NCI-H2227 treated with DMSO at 0.1 percent for 48 hours (cell line): Measurements from ENCODE around the gene LYRM4.
A peak's percentile ranks its signal among the peaks of the same experiment; 100 is the strongest.

Experiments
- DNase-seq: peaks from one replicate; lab custom pipeline; 2025; lab: John Stamatoyannopoulos, UW

Gene LYRM4

GRCh38 chr6:5174756-5175549, 85.8 kb downstream of the LYRM4 start:
- no peak for DNase-seq

- peak; percentile 43 for DNase-seq
These were observed 86.5 kb downstream of the LYRM4 start for GRCh38 chr6:5174244-5174643.

GRCh38 chr6:5173810-5174209, 86.9 kb downstream of the LYRM4 start:
- DNase-seq: no peak

DNA sequence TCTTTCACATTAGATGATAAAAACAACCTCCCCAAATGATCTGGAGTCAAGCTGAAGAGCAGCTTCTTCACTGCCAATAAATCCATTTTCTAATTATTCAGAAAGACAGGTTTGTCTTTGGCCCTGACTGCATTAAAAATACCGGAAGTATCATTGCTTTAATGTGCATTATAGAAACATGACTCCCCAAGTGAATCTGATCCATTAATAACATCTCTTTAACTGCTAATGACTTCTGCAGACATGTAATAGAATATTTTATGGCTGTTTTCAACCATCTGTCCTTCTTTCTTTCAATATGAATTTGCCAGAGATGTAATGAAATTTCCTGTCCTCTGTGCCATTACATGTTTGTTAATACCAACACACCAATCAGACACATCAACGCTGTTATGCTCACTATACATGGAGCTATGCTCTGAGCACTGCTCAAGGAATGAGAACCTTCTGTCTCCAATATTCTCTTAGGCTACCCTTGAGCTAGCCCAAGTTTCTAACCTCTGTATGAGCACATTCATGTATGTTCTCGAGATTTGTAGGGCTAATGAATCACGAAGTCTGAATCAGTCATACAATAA, 87.8 kb downstream of the LYRM4 start:
- DNase-seq: no peak

- no peak for DNase-seq
These were observed 88.6 kb downstream of the LYRM4 start for GRCh38 chr6:5172041-5172653.

DNA sequence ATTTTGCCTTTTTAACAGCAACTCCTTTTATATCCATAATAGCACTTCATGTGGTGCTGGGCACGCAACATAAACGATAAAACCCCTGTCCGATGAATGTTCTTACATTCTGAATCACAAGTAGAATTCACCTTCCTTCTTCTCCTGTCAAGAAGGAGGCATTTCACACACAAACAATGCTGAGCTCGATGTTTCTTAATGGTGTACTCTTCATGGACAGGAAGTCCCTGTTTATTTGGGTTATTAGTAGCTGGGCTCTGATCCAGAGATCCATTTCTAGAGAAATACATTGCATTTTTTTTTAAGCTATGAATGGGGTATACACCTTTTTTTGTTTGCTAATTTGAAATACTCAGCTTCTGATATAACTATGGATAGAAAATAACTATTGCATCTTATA, 93.2 kb downstream of the LYRM4 start:
- no peak for DNase-seq

DNA sequence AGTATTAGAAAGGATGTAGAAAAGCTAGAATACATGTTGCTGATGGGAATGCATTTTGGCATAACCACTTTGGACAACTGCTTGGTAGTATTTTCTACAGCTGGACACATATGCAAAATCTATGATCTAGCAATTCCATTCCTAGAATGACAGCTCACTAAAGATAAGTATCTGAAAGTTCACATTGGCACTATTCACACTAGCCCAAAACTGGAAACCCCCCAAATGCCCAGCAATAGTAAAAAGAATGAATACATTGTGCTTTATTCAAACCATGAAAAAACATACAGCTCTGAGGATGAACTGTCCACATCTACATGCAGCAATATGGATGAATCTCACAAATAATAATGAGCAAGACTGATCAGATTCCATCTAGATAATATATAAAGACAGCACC, 96.7 kb downstream of the LYRM4 start:
- DNase-seq: no peak

DNA sequence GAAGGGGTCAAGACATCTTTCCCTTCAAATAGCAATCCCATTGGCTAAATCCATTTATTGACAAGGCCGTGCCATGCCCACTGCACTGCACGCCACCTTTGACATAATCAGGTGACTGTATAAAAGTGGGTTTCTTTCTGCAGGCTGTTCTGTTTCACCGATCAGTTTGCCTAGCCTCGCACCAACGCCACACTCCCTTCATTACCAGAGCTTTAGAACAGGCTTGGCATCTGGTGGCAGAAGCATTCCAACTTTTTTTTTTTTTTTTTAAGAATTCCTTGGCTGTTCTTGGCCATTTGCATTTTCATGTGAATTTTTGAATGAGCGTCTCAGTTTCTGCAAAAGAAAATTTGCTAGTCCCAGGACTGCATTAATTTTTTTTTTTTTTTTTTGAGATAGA, 97.5 kb downstream of the LYRM4 start:
- no peak for DNase-seq

- no peak for DNase-seq
These were observed 98.4 kb downstream of the LYRM4 start for GRCh38 chr6:5162355-5162754.

GRCh38 chr6:5160206-5160605, 100.5 kb downstream of the LYRM4 start:
- DNase-seq: no peak

DNA sequence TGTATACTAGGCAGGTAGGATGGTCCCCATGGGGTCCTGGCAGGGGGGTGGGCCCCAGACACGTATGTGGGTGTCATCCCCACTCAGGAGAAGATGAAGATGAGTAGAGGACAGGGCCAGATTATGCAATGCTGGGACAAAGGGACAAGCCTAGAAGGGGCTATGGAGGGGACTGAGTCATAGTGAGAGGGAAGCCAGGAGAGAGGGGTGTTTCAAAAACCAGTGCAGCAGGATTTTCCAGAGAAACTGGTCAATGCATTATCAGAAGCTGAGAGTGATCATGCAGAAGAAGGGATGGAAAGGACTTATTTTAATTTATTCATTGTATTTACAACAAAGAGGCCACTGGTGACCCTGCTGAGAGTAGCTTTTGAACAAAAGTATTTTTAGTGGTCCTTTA, 101.6 kb downstream of the LYRM4 start:
- no peak for DNase-seq

DNA sequence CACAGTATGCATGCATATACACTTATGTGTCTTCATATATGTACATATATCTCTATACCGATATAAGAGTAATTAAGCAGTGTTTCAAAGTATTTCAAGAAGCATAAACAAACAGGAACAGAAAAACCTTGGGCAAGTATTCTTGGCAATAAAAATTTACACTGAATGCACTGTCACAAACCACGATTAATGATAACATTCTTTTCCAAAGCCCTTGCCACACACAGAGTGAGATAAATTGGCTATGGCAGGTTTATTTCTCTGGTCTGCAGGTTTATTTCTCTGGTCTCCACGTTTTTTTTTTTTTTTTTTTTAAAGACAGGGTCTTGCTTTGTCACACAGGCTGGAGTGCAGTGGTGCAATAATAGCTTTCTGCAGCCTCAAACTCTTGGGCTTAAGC, 102.6 kb downstream of the LYRM4 start:
- no peak for DNase-seq

DNA sequence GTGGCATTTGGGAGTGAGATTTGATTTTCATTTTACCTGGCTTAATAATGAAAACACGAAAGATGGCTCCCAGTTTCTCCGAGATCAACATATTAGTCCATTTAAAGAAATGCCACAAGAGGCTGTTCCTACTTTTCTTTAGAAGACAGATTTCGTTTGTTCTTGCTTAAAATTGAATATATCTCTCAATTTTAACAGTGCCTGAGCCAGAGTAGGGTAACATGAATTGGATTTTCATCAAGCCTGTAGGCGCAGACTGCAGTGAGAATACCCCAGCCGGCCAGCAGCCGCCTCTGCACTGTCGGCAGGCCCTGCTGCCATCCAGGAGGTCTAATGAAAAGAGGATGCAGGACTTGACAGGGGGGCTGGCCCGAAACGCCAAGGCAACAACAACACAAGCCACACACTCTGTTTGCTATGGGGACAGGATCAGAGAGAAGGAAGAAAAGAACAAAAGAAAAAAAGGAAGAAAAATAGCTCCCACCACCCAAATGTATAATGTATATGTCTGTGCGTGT, 103.1 kb downstream of the LYRM4 start:
- DNase-seq: no peak

GRCh38 chr6:5156627-5157026, 104.1 kb downstream of the LYRM4 start:
- no peak for DNase-seq

- DNase-seq: no peak
These were observed 104.8 kb downstream of the LYRM4 start for GRCh38 chr6:5155906-5156305.

DNA sequence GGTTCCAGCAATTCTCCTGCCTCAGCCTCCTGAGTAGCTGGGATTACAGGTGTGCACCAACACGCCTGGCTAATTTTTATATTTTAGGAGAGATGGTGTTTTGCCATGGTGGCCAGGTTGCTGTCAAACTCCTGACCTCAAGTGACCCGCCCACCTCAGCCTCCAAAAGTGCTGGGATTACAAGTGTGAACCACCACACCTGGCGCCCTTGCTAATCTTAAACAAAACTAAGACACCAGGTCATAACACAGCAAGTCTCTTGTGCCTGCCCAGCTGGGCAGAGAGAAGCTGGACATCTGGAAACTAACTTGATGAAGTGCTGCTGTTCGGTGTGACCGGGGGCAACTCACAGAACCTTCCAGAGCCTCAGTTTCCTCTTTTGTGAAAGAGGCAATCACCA, 107.6 kb downstream of the LYRM4 start:
- DNase-seq: no peak

DNA sequence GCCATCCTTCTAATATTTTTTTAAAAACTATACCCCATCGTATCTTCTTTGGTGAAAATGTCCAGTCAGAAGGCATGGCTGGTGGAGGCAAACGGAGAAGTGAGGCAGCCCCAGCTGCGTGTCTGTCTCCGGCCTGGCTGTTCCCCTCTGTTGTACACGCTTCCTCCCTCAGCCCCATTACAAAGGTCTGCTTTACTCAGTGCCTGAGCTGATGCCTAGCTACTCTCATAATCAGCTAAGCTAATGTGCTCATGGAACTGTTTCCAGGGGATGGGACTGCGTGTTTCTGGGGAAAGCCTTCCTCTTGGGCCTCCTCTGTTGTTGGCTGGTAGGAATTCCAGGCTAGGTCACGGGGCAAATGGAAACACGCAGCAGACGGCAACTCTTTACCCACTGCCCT, 108.3 kb downstream of the LYRM4 start:
- no peak for DNase-seq

GRCh38 chr6:5151955-5152401, 108.8 kb downstream of the LYRM4 start:
- DNase-seq: no peak

DNA sequence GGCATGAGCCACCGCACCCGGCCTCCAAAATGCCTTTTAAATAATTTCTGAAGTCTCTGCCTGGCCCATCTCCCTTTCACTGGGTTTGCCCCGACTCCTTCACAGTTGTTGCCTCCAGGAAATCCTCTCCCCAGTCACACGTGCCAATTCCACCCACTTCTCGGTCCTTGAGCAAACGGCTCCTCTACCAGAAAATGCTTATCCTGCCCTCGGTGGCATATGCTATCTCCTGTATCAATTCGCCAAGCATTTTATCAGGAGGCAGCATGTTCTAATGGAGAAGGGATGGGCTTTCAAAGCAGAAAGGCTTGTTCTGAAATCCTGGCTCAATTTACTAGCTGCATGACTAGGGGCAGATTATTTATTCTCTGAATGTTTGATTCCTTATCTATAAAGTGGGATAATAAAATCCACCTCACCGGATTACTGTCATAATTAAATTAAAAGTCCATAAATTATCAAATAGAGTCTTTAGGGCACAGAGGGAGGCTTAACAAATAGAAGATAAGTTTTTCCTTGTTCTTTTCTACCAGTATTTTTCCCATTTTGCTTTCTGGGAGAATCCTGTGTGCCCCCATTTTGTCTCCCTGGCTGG, 109.3 kb downstream of the LYRM4 start:
- DNase-seq: no peak

GRCh38 chr6:5150551-5151075, 110.1 kb downstream of the LYRM4 start:
- DNase-seq: no peak

GRCh38 chr6:5149891-5150290, 110.9 kb downstream of the LYRM4 start:
- DNase-seq: no peak

- DNase-seq: no peak
These were observed 111.5 kb downstream of the LYRM4 start for GRCh38 chr6:5149159-5149704.
